Stimulated activated CD8-positive, alpha-beta memory T cell treated with anti-CD3 and anti-CD28 coated beads, Interleukin-12 subunit alpha, Interleukin-12 subunit beta, amount 100 ng/mL, for 4 hours (primary cell): ENCODE data around the gene CLASP1.

Source experiments
- DNase-seq: peaks from one replicate; pipeline ENCODE4 v3.0.0-alpha.2; 2020; ENCODE audit warnings: low read depth

CLASP1 gene

GRCh38 chr2:121372721-121373353 lies 276.4 kb downstream of the CLASP1 start:
- no peak for DNase-seq

GRCh38 chr2:121372082-121372481 lies 277.2 kb downstream of the CLASP1 start:
- no peak for DNase-seq

- DNase-seq, result no peak
Observed at GRCh38 chr2:121368836-121369235, 280.4 kb downstream of the CLASP1 start.

- DNase-seq, result no peak
Observed at GRCh38 chr2:121368155-121368554, 281.1 kb downstream of the CLASP1 start.

GRCh38 chr2:121367246-121367900 lies 281.9 kb downstream of the CLASP1 start:
- no peak for DNase-seq

- no peak for DNase-seq
Observed at GRCh38 chr2:121366040-121366439, 283.2 kb downstream of the CLASP1 start.

GRCh38 chr2:121365061-121365460 lies 284.2 kb downstream of the CLASP1 start:
- DNase-seq, result no peak

GRCh38 chr2:121363632-121364420 lies 285.4 kb downstream of the CLASP1 start:
- no peak for DNase-seq

GRCh38 chr2:121362774-121363173 lies 286.5 kb downstream of the CLASP1 start:
- DNase-seq, result no peak

GRCh38 chr2:121362226-121362625 lies 287.0 kb downstream of the CLASP1 start:
- no peak for DNase-seq

GRCh38 chr2:121360566-121361300 lies 288.5 kb downstream of the CLASP1 start:
- no peak for DNase-seq

GRCh38 chr2:121359716-121360565 lies 289.3 kb downstream of the CLASP1 start:
- DNase-seq, result no peak

- DNase-seq, result no peak
Observed at GRCh38 chr2:121359170-121359569, 290.1 kb downstream of the CLASP1 start.

GRCh38 chr2:121358291-121358690 lies 291.0 kb downstream of the CLASP1 start:
- DNase-seq, result no peak

- no peak for DNase-seq
Observed at GRCh38 chr2:121356058-121356640, 293.1 kb downstream of the CLASP1 start.

GRCh38 chr2:121355488-121355887 lies 293.8 kb downstream of the CLASP1 start:
- no peak for DNase-seq

- DNase-seq, result no peak
Observed at GRCh38 chr2:121351521-121352318, 297.5 kb downstream of the CLASP1 start.

GRCh38 chr2:121350890-121351289 lies 298.4 kb downstream of the CLASP1 start:
- DNase-seq, result no peak

GRCh38 chr2:121350402-121350775 lies 298.9 kb downstream of the CLASP1 start:
- DNase-seq, result no peak

GRCh38 chr2:121349721-121350401 lies 299.4 kb downstream of the CLASP1 start:
- DNase-seq, result no peak
